ENCODE data around the gene MED26. TPM values are rescaled to one million over a fixed set of nuclear protein-coding genes. Genes with fewer than 3 reads are reported as not detected.

MED26 gene
- total and polyA plus RNA-seq, 9 of the 15 experiments (the other 6 are each of a cell fraction or from before 2014, with no cell fraction given): 0.71 to 15.1 (median 6.2) TPM

- in situ Hi-C loops (cut with MboI): no loop called here
- no peak for ATAC-seq
- no peaks in the 10 kb centered on the region for H3K9me1 ChIP-seq (ENCODE audit: control insufficient read depth, insufficient read depth, low read length)
- no peak for FAIRE-seq
- H3K36me3 ChIP-seq (ENCODE audit: control insufficient read depth, insufficient read depth, low read length): peaks cover 48% of the 10 kb centered on the region
- peaks cover 97% of the 10 kb centered on the region for H3K79me2 ChIP-seq (ENCODE audit: control insufficient read depth, insufficient read depth, low read length)
- no peak overlapping the region for H3K4me2 ChIP-seq (ENCODE audit: insufficient read depth, low read length)
- no peak overlapping the region for H2AFZ ChIP-seq (ENCODE audit: low read depth, low read length)
- no peak overlapping the region; a peak in 2 of 4 replicates for H3K9ac ChIP-seq (ENCODE audit: insufficient read depth in 1 of 2, low read depth in 2 of 2, low read length in 2 of 2)
- peaks cover 82% of the 10 kb centered on the region for H4K20me1 ChIP-seq (replicated peaks; ENCODE audit: control insufficient read depth, insufficient read depth, low read length)
- POLR2A ChIA-PET: interaction anchor here (1.6 to 5.0 kb wide), 2 partner anchors 10 to 39 kb away, joined by 3 to 52 read pairs; no protein-coding TSS in a partner anchor
- TF ChIP-seq PTBP1 (IDR thresholded peaks at IDR 0.05; ENCODE audit: low read depth, low read length): no peak
- TF ChIP-seq BCOR (IDR thresholded peaks at IDR 0.05): no peak
- no peak for TF ChIP-seq NFXL1 (CRISPR knock-in tag; IDR thresholded peaks at IDR 0.05)
- TF ChIP-seq ZNF830 (CRISPR knock-in tag; IDR thresholded peaks at IDR 0.05): no peak
- TF ChIP-seq ELF4 (CRISPR knock-in tag; IDR thresholded peaks at IDR 0.05): no peak
- TF ChIP-seq, protein P1, sequence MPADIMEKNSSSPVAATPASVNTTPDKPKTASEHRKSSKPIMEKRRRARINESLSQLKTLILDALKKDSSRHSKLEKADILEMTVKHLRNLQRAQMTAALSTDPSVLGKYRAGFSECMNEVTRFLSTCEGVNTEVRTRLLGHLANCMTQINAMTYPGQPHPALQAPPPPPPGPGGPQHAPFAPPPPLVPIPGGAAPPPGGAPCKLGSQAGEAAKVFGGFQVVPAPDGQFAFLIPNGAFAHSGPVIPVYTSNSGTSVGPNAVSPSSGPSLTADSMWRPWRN (IDR thresholded peaks at IDR 0.05; ENCODE audit: low read depth): no peak
- no peak for TF ChIP-seq ZBTB1 (CRISPR knock-in tag; IDR thresholded peaks at IDR 0.05; ENCODE audit: borderline replicate concordance, low read depth)
- TF ChIP-seq ZBTB11 (CRISPR knock-in tag; IDR thresholded peaks at IDR 0.05): no peak
- TF ChIP-seq ZC3H11A (IDR thresholded peaks at IDR 0.05; ENCODE audit: low read depth, low read length): no peak
- TF ChIP-seq ZNF175 (CRISPR knock-in tag; IDR thresholded peaks at IDR 0.05; ENCODE audit: low read depth): no peak
- no peak for TF ChIP-seq KLF16 (IDR thresholded peaks at IDR 0.05)
- TF ChIP-seq YBX1 (IDR thresholded peaks at IDR 0.05): no peak
- no peak for TF ChIP-seq PBX2 (CRISPR knock-in tag; IDR thresholded peaks at IDR 0.05; ENCODE audit: low read depth)
- no peak for TF ChIP-seq PBX2 (tag; conservative IDR thresholded peaks at IDR 0.05; ENCODE audit: low read depth)
- no peak overlapping the region for H3K4me3 ChIP-seq
- 75% methylated on average over 6 of the region's 6 CpGs for WGBS (ENCODE audit: insufficient coverage, low coverage, missing lambda C conversion rate)
- no peaks in the 10 kb centered on the region for H3K27me3 ChIP-seq (ENCODE audit: control insufficient read depth in 2 of 2, insufficient read depth in 2 of 2, low read length in 2 of 2)
- H3K27ac ChIP-seq (ENCODE audit: extremely low read depth, low read depth, low read length): no peak overlapping the region
- H3K9me3 ChIP-seq (replicated peaks; ENCODE audit: control insufficient read depth, insufficient read depth, low read depth, low read length): no peaks in the 10 kb centered on the region
- H3K4me1 ChIP-seq (replicated peaks in 1 of 2; ENCODE audit: control insufficient read depth in 2 of 2, insufficient read depth in 2 of 2, low read length in 2 of 2): peaks cover 4 to 16% of the 10 kb centered on the region in 2 experiments; a peak in 4 of 5 replicates
- intact Hi-C loops (cut with micrococcal nuclease): loop anchor here (10.0 kb wide), 1 partner anchor 79 kb away; the partner anchor contains the start of gene CHERP
- BruUV-seq (replicated peaks): no TSS peak
- DNase-seq (ENCODE audit: extremely low read depth in 1 of 4, low spot score in 3 of 4): no peak
- CTCF ChIA-PET (ENCODE audit: low intra/inter-chr PET ratio): no interaction called here
These were observed 4.4 kb downstream of the MED26 start for GRCh38 chr19:16623576-16623975.

Data from K562 (cell line).